Hepatocyte (in vitro differentiated cells): ENCODE measurements around the gene STIM2. TPM values are rescaled to one million over a fixed set of nuclear protein-coding genes. Genes with fewer than 3 reads are reported as not detected.
A peak's percentile ranks its signal among the peaks of the same experiment; 100 is the strongest.

Experiments
- DNase-seq: peaks from one replicate; pipeline ENCODE4 v3.0.0-alpha.2; 2016; ENCODE audit warnings: low spot score
- H2AFZ ChIP-seq: fragments of 200-600 bp; sonication (generic); 2 replicates; pipeline ENCODE4 v1.6.0; 2016; ENCODE audit warnings: antibody characterized with exemption, mild to moderate bottlenecking
- H3K27ac ChIP-seq: fragments of 200-600 bp; sonication (generic); 2 replicates; pipeline ENCODE4 v1.5.1; 2016; ENCODE audit warnings: mild to moderate bottlenecking
- H3K27me3 ChIP-seq: fragments of 200-600 bp; sonication (generic); 2 replicates; pipeline ENCODE4 v1.6.1; 2016
- H3K36me3 ChIP-seq: fragments of 200-600 bp; sonication (generic); replicated peaks from 2 replicates; pipeline ENCODE4 v1.5.1; 2016; ENCODE audit warnings: low read depth; ENCODE audit not compliant: insufficient read depth
- H3K4me1 ChIP-seq: fragments of 200-600 bp; sonication (generic); 2 replicates; pipeline ENCODE4 v1.5.1; 2016; ENCODE audit warnings: mild to moderate bottlenecking, moderate library complexity; ENCODE audit not compliant: insufficient read depth
- H3K4me2 ChIP-seq: fragments of 200-600 bp; sonication (generic); 2 replicates; pipeline ENCODE4 v1.6.0; 2016
- H3K4me3 ChIP-seq: fragments of 200-600 bp; sonication (generic); 2 replicates; pipeline ENCODE4 v1.5.1; 2016; ENCODE audit warnings: mild to moderate bottlenecking
- H3K79me2 ChIP-seq: fragments of 200-600 bp; sonication (generic); 2 replicates; pipeline ENCODE4 v1.6.0; 2017; ENCODE audit warnings: mild to moderate bottlenecking
- H3K9me2 ChIP-seq: fragments of 200-600 bp; sonication (generic); replicated peaks from 2 replicates; pipeline ENCODE4 v1.6.0; 2017; ENCODE audit warnings: mild to moderate bottlenecking; ENCODE audit not compliant: insufficient read depth
- H3K9me3 ChIP-seq: fragments of 200-600 bp; sonication (generic); 2 replicates; pipeline ENCODE4 v1.5.1; 2016; ENCODE audit warnings: low read depth, mild to moderate bottlenecking
- H4K20me1 ChIP-seq: fragments of 200-600 bp; sonication (generic); 2 replicates; pipeline ENCODE4 v1.6.0; 2016; ENCODE audit warnings: mild to moderate bottlenecking; ENCODE audit not compliant: insufficient read depth, poor library complexity, severe bottlenecking
- CTCF ChIP-seq: fragments of 200-600 bp; sonication (generic); IDR thresholded peaks from 2 replicates; pipeline ENCODE4 v1.5.1; 2016; ENCODE audit warnings: antibody characterized with exemption, mild to moderate bottlenecking; ENCODE audit not compliant: poor library complexity
- EZH2 ChIP-seq: fragments of 200-600 bp; sonication (generic); IDR thresholded peaks from 2 replicates; pipeline ENCODE4 v1.6.1; 2016; ENCODE audit warnings: antibody characterized with exemption, mild to moderate bottlenecking, borderline replicate concordance
- EZH2phosphoT487 ChIP-seq: fragments of 200-600 bp; sonication (generic); IDR thresholded peaks from one replicate; pipeline ENCODE4 v1.6.1; 2018; ENCODE audit warnings: antibody characterized with exemption, mild to moderate bottlenecking, low read depth, moderate library complexity; ENCODE audit not compliant: unreplicated experiment, severe bottlenecking
- whole genome bisulfite sequencing: methylation state at CpG from one replicate; pipeline ENCODE4 v1.1.6; 2016; ENCODE audit warnings: low lambda C conversion rate; ENCODE audit errors: missing lambda C conversion rate; 5-methylcytosine and 5-hydroxymethylcytosine counted together
- polyA plus RNA-seq: library from polyadenylated mRNA; unstranded; fragments of >200 nt; fragmentation: Nextera tagmentation; extraction: Ambion mirVana; gene quantifications from 2 replicates; pipeline ENCODE4 v1.2.1, GENCODE V29; 2016
- total RNA-seq: library from RNA; depleted of rRNA; stranded (reverse); fragments of >200 nt; gene quantifications from 2 replicates; pipeline ENCODE4 v1.2.3, GENCODE V29; 2014

STIM2 gene
- total and polyA plus RNA-seq, 2 experiments from 2014 or later = 13.2 to 17.0 TPM

DNA sequence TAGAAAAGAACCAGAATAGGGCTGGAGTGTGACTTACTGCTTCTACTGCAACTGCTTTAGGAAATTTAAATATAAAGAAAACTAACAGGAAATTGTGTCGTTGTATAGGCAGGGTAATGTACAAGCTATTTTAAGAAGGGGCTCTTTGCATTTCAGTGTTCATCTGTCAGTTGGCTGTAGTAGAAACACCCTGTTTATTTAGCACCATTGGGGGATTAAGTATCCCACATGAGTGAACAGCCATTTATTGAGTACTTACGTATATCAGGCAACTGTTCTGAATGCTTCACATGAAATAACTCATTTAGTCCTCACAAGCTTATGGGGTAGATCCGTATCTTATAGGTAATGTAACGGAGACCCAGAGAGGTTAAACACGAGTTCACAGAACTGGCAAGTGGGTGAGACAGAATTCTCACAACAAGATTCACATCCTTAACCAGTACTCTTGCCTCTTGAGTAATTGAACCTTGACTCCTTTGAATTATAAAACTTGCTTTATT lies 23.9 kb downstream of the STIM2 start:
- Histone ChIP-seq H3K4me3 (no peak overlapping the region), H3K4me2 (peak overlapping the region; percentile 11), H4K20me1 (no peaks in the 10 kb centered on the region), H3K27me3 (no peaks in the 10 kb centered on the region), H3K4me1 (peaks cover 3% of the 10 kb centered on the region), H3K9me3 (no peaks in the 10 kb centered on the region), H2AFZ (no peak overlapping the region), H3K9me2 (no peaks in the 10 kb centered on the region), H3K27ac (no peak overlapping the region), H3K36me3 (no peaks in the 10 kb centered on the region), H3K79me2 (peaks cover 37% of the 10 kb centered on the region)
- TF ChIP-seq EZH2 (no peak), EZH2phosphoT487 (no peak), CTCF (no peak)
- DNase-seq = no peak
- 76% methylated on average over 5 of the region's 5 CpGs for WGBS

DNA sequence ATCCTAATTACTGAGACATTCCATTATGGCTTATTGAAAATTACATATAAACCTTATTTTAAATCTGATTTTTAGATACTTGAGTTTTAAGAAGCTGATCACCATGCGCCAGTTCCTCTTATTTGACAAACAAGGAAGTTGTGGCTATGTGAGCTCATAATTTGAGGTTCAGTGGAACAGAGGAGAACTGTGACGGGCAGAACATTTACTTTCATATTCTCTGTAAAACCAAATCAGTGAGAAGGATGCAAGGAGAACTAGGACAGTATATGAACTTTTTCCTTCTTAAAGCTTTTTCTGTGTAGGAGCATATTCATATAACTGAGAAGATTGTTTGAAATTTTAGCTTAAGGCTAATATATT lies 25.3 kb downstream of the STIM2 start:
- Histone ChIP-seq H3K9me2 (no peaks in the 10 kb centered on the region), H3K27ac (no peak overlapping the region), H3K9me3 (no peaks in the 10 kb centered on the region), H3K4me1 (peaks cover 3% of the 10 kb centered on the region), H3K4me2 (no peak overlapping the region), H3K79me2 (peaks cover 33% of the 10 kb centered on the region), H3K4me3 (no peak overlapping the region), H4K20me1 (no peaks in the 10 kb centered on the region), H2AFZ (no peak overlapping the region), H3K36me3 (no peaks in the 10 kb centered on the region), H3K27me3 (no peaks in the 10 kb centered on the region)
- WGBS = 93% methylated on average over 2 of the region's 2 CpGs
- no peak for DNase-seq
- TF ChIP-seq CTCF (no peak), EZH2 (no peak), EZH2phosphoT487 (no peak)

- Histone ChIP-seq H3K27me3 (no peaks in the 10 kb centered on the region), H2AFZ (no peak overlapping the region), H3K36me3 (no peaks in the 10 kb centered on the region), H3K4me2 (no peak overlapping the region), H3K27ac (no peak overlapping the region), H3K4me1 (peaks cover 3% of the 10 kb centered on the region), H3K4me3 (no peak overlapping the region), H3K9me2 (no peaks in the 10 kb centered on the region), H4K20me1 (no peaks in the 10 kb centered on the region), H3K79me2 (peaks cover 28% of the 10 kb centered on the region), H3K9me3 (no peaks in the 10 kb centered on the region)
- 81% methylated on average over 3 of the region's 3 CpGs for WGBS
- no peak for DNase-seq
- TF ChIP-seq EZH2 (no peak), EZH2phosphoT487 (no peak), CTCF (no peak)
These were observed 26.5 kb downstream of the STIM2 start for GRCh38 chr4:26887143-26887542.

GRCh38 chr4:26887809-26888208 lies 27.2 kb downstream of the STIM2 start:
- H3K27me3 ChIP-seq = no peaks in the 10 kb centered on the region
- no peak for DNase-seq
- H3K4me3 ChIP-seq = no peak overlapping the region
- H2AFZ ChIP-seq = no peak overlapping the region
- no peaks in the 10 kb centered on the region for H3K9me3 ChIP-seq
- no peaks in the 10 kb centered on the region for H4K20me1 ChIP-seq
- 94% methylated on average over 2 of the region's 2 CpGs for WGBS
- H3K79me2 ChIP-seq = peaks cover 25% of the 10 kb centered on the region
- no peak overlapping the region for H3K27ac ChIP-seq
- H3K36me3 ChIP-seq = no peaks in the 10 kb centered on the region
- TF ChIP-seq EZH2phosphoT487 = no peak
- no peak for TF ChIP-seq CTCF
- no peak for TF ChIP-seq EZH2
- H3K9me2 ChIP-seq = no peaks in the 10 kb centered on the region
- H3K4me1 ChIP-seq = peaks cover 3% of the 10 kb centered on the region
- no peak overlapping the region for H3K4me2 ChIP-seq
